K562 (cell line): ENCODE measurements around the gene GPR15LG. TPM values are rescaled to one million over a fixed set of nuclear protein-coding genes. Genes with fewer than 3 reads are reported as not detected.

Source experiments
- ATAC-seq: fragments of 200-7000 bp; cut with Tn5 transposase; 3 replicates; pipeline ENCODE4 v1.9.1; 2020; ENCODE audit warnings: moderate library complexity
- BruUV-seq: library from RNA; stranded (reverse); fragments of 400-500 nt; replicated peaks from 2 replicates; lab custom pipeline; 2021; lab: Mats Ljungman, UMichigan
- CTCF ChIA-PET: fragments of 300-600 bp; formaldehyde crosslinking; extraction: SDS; loops from one replicate; lab custom pipeline; 2021; ENCODE audit warnings: low intra/inter-chr PET ratio; lab: Yijun Ruan, JAX
- POLR2A ChIA-PET: fragments of 300-600, 350-650 bp; sonication (Branson Sonifier 250); formaldehyde crosslinking; extraction: SDS; loops from one replicate; lab custom pipeline; 2021; ENCODE audit warnings: antibody characterized with exemption, inconsistent platforms; lab: Yijun Ruan, JAX
- DNase-seq, 4 experiments: peaks; one replicate each; pipeline versions ENCODE4 v3.0.0 to v3.0.0-alpha.2; 2011 to 2018; ENCODE audit warnings: low spot score in 3 of 4, mixed read lengths in 3 of 4; ENCODE audit errors: extremely low read depth in 1 of 4
- FAIRE-seq: peaks from 2 replicates; lab custom pipeline; 2011; peaks lifted over from hg19 to GRCh38; lab: Jason Lieb, UNC
- H2AFZ ChIP-seq: 2 replicates; pipeline ENCODE4 v1.6.0; 2011; ENCODE audit warnings: low read depth, low read length, control low read depth, inconsistent platforms
- H3K27ac ChIP-seq: fragments of 200-600 bp; 3 replicates; pipeline ENCODE4 v1.8.0; 2011; ENCODE audit warnings: low read depth, mild to moderate bottlenecking, control low read depth, inconsistent platforms, low read length, moderate library complexity, mixed read lengths; ENCODE audit errors: extremely low read depth
- H3K27me3 ChIP-seq, 2 experiments: fragments of 300-600 bp in 1 of 2; 2 replicates in 1 of 2; 3 replicates in 1 of 2; pipeline versions ENCODE4 v1.6.0 to v1.8.0; 2011; ENCODE audit warnings: inconsistent platforms in 2 of 2, low read length in 2 of 2, mild to moderate bottlenecking in 1 of 2, mixed read lengths in 1 of 2, moderate library complexity in 1 of 2; ENCODE audit not compliant: control insufficient read depth in 2 of 2, insufficient read depth in 2 of 2
- H3K36me3 ChIP-seq: fragments of 300-600 bp; 3 replicates; pipeline ENCODE4 v1.8.0; 2011; ENCODE audit warnings: mild to moderate bottlenecking, low read length, inconsistent platforms; ENCODE audit not compliant: control insufficient read depth, insufficient read depth
- H3K4me1 ChIP-seq, 2 experiments: fragments of 200-600 bp in 1 of 2; replicated peaks in 1 of 2; 2 replicates in 1 of 2; 3 replicates in 1 of 2; pipeline versions ENCODE4 v1.5.1 to v1.8.0; 2011; ENCODE audit warnings: inconsistent platforms in 2 of 2, low read length in 2 of 2, mild to moderate bottlenecking in 1 of 2, mixed read lengths in 1 of 2, moderate library complexity in 1 of 2; ENCODE audit not compliant: control insufficient read depth in 2 of 2, insufficient read depth in 2 of 2
- H3K4me2 ChIP-seq: 2 replicates; pipeline ENCODE4 v1.6.1; 2011; ENCODE audit warnings: low read length, control low read depth, inconsistent platforms, mixed read lengths; ENCODE audit not compliant: insufficient read depth
- H3K4me3 ChIP-seq: fragments of 200-600 bp; sonication (generic), shearing (Covaris generic); 2 replicates; pipeline ENCODE4 v1.5.1; 2016; ENCODE audit warnings: control low read depth, inconsistent platforms
- H3K79me2 ChIP-seq: fragments of 200-600 bp; 3 replicates; pipeline ENCODE4 v1.8.0; 2011; ENCODE audit warnings: low read length, inconsistent platforms; ENCODE audit not compliant: control insufficient read depth, insufficient read depth
- H3K9ac ChIP-seq, 2 experiments: 2 replicates each; pipeline versions ENCODE4 v1.6.0 to v1.6.1; 2011; ENCODE audit warnings: low read depth in 2 of 2, low read length in 2 of 2, control low read depth in 1 of 2, inconsistent platforms in 1 of 2, mild to moderate bottlenecking in 1 of 2, mixed read lengths in 1 of 2; ENCODE audit not compliant: insufficient read depth in 1 of 2
- H3K9me1 ChIP-seq: one replicate; pipeline ENCODE4 v1.6.0; 2011; ENCODE audit warnings: inconsistent platforms, mild to moderate bottlenecking, low read length, moderate library complexity; ENCODE audit not compliant: control insufficient read depth, insufficient read depth
- H3K9me3 ChIP-seq: replicated peaks from 2 replicates; pipeline ENCODE4 v1.5.1; 2011; ENCODE audit warnings: low read depth, low read length, inconsistent platforms; ENCODE audit not compliant: control insufficient read depth, insufficient read depth
- H4K20me1 ChIP-seq: replicated peaks from 2 replicates; pipeline ENCODE4 v1.6.1; 2011; ENCODE audit warnings: low read length, inconsistent platforms, mixed read lengths; ENCODE audit not compliant: control insufficient read depth, insufficient read depth
- EP300 ChIP-seq: IDR thresholded peaks from 2 replicates; pipeline ENCODE4 v1.6.1; 2012; ENCODE audit warnings: low read length, improper control_type of control experiment
- HES1 ChIP-seq: fragments of 450-650 bp; IDR thresholded peaks from 2 replicates; pipeline ENCODE4 v1.6.1; 2016; ENCODE audit warnings: low read depth, mild to moderate bottlenecking, moderate library complexity
- HIVEP1 ChIP-seq: fragments of 250-450 bp; sonication (Bioruptor Pico); IDR thresholded peaks from 2 replicates; pipeline ENCODE4 v1.4.0; 2020; ENCODE audit warnings: mild to moderate bottlenecking
- MCM3 ChIP-seq: fragments of 450-650 bp; IDR thresholded peaks from 2 replicates; pipeline ENCODE4 v1.6.1; 2016
- MTA3 ChIP-seq: fragments of 450-650 bp; formaldehyde crosslinking; IDR thresholded peaks from 2 replicates; pipeline ENCODE4 v1.6.1; 2017; ENCODE audit warnings: mild to moderate bottlenecking, borderline replicate concordance
- MYC ChIP-seq, 2 experiments: fragments of 250-450 bp in 1 of 2; sonication (Bioruptor Pico) in 1 of 2; IDR thresholded peaks; 2 replicates each; pipeline versions ENCODE4 v1.5.1 to v1.6.1; 2012 to 2021; ENCODE audit warnings: low read depth in 2 of 2, borderline replicate concordance in 1 of 2, improper control_type of control experiment in 1 of 2, low read length in 1 of 2, mild to moderate bottlenecking in 1 of 2, moderate library complexity in 1 of 2
- MYNN ChIP-seq, 2 experiments: sonication (generic); formaldehyde crosslinking in 1 of 2; IDR thresholded peaks; 2 replicates each; pipeline versions ENCODE4 v1.5.0 to v1.6.1; 2016 to 2020; ENCODE audit warnings: antibody characterized with exemption in 1 of 2, missing genetic modification reagents in 1 of 2
- RFX1 ChIP-seq: fragments of 450-650 bp; IDR thresholded peaks from 2 replicates; pipeline ENCODE4 v1.6.1; 2016; ENCODE audit warnings: mild to moderate bottlenecking, moderate library complexity
- TAF15 ChIP-seq: fragments of 200-400 bp; formaldehyde crosslinking; IDR thresholded peaks from 2 replicates; pipeline ENCODE4 v1.6.1; 2017; ENCODE audit warnings: mild to moderate bottlenecking, low read depth, low read length, moderate library complexity
- ZNF140 ChIP-seq: fragments of 250-450 bp; sonication (Bioruptor Pico); IDR thresholded peaks from 2 replicates; pipeline ENCODE4 v1.8.0; 2021; ENCODE audit warnings: moderate library complexity, mild to moderate bottlenecking, inconsistent platforms
- ZNF23 ChIP-seq: fragments of 250-450 bp; sonication (Bioruptor Pico); IDR thresholded peaks from 2 replicates; pipeline ENCODE4 v1.4.0; 2020; ENCODE audit warnings: mild to moderate bottlenecking
- ZNF395 ChIP-seq: fragments of 200-800 bp; sonication (Bioruptor generic); IDR thresholded peaks from 2 replicates; pipeline ENCODE4 v1.6.1; 2017; ENCODE audit warnings: missing genetic modification characterization, missing compliant biosample characterization
- WGBS: fragments of 100-300 bp; shearing (Covaris generic); methylation state at CpG from one replicate; pipeline ENCODE4 v1.1.6; 2016; ENCODE audit warnings: low coverage, mixed read lengths; ENCODE audit not compliant: insufficient coverage; ENCODE audit errors: missing lambda C conversion rate; 5-methylcytosine and 5-hydroxymethylcytosine counted together
- in situ Hi-C: fragments of 300-500 bp; cut with MboI; formaldehyde crosslinking; loops from 4 replicates; pipeline ENCODE4 v1.15.0; 2018; ENCODE audit warnings: inconsistent platforms, mixed read lengths
- intact Hi-C: fragments of 100-400 bp; cut with micrococcal nuclease; formaldehyde crosslinking; loops from 2 replicates; pipeline ENCODE4 v1.14.2; 2022
- polyA plus RNA-seq, 8 experiments: library from polyadenylated mRNA; depleted of rRNA in 4 of 8; stranded (reverse) in 5 of 8; unstranded in 3 of 8; fragments of >200 nt; fragmentation: Nextera tagmentation in 2 of 8; fragmentation: Illumina TruSeq in 1 of 8; extraction: Ambion mirVana in 2 of 8; extraction: Trizol in 1 of 8; gene quantifications; 2 replicates each; pipeline versions ENCODE4 v1.2.1 to v1.2.3, GENCODE V29; 2011 to 2014; ENCODE audit warnings: inconsistent platforms in 1 of 8, missing spikeins in 1 of 8
- total RNA-seq, 7 experiments: library from RNA; depleted of rRNA in 6 of 7; stranded (reverse); fragments of >200 nt in 6 of 7; fragmentation: Illumina TruSeq in 2 of 7; extraction: Trizol in 2 of 7; gene quantifications; 2 replicates each; pipeline versions ENCODE4 v1.2.1 to v1.2.3, GENCODE V29; 2011 to 2021; ENCODE audit warnings: low replicate concordance in 1 of 7

The GPR15LG gene
- total and polyA plus RNA-seq, 9 of the 15 experiments (the other 6 are each of a cell fraction or from before 2014, with no cell fraction given) = 0.51 TPM; not detected in 8

GRCh38 chr10:84204610-84205009, 31.0 kb downstream of the GPR15LG start:
- Histone ChIP-seq H3K4me2 (no peak overlapping the region), H3K79me2 (no peaks in the 10 kb centered on the region), H3K27ac (no peak overlapping the region), H3K9me3 (no peaks in the 10 kb centered on the region), H3K4me3 (no peak overlapping the region), H2AFZ (no peak overlapping the region), H3K4me1 (peaks cover 13 to 15% of the 10 kb centered on the region in 2 experiments; a peak in 4 of 5 replicates), H3K36me3 (no peaks in the 10 kb centered on the region), H3K9ac (no peak overlapping the region), H4K20me1 (no peaks in the 10 kb centered on the region), H3K9me1 (no peaks in the 10 kb centered on the region), H3K27me3 (peaks cover 9 to 27% of the 10 kb centered on the region in 2 experiments)
- no peak for TF ChIP-seq MYC (IDR thresholded peaks at IDR 0.05; ENCODE audit: low read depth, low read length)
- no peak for TF ChIP-seq MYC (CRISPR knock-in tag; IDR thresholded peaks at IDR 0.05; ENCODE audit: borderline replicate concordance, low read depth)
- no peak for TF ChIP-seq HIVEP1 (CRISPR knock-in tag)
- TF ChIP-seq ZNF395 (CRISPR knock-in tag) = no peak
- TF ChIP-seq TAF15 = no peak
- no peak for TF ChIP-seq MTA3
- TF ChIP-seq ZNF23 = no peak
- TF ChIP-seq MCM3 = no peak
- no peak for TF ChIP-seq ZNF140 (CRISPR knock-in tag)
- TF ChIP-seq EP300 = no peak
- no peak for TF ChIP-seq MYNN (IDR thresholded peaks at IDR 0.05)
- no peak for TF ChIP-seq MYNN (CRISPR knock-in tag; IDR thresholded peaks at IDR 0.05)
- TF ChIP-seq RFX1 = no peak
- TF ChIP-seq HES1 = no peak
- DNase-seq (no peak), FAIRE-seq (no peak), ATAC-seq (no peak)
- WGBS = 2% methylated on average over 4 of the region's 4 CpGs
- ChIA-PET POLR2A (interaction anchor here (0.6 kb wide), 1 partner anchor 44 kb away, joined by 4 read pairs; no protein-coding TSS in a partner anchor), CTCF (interaction anchor here (1.9 to 2.1 kb wide), 2 partner anchors 57 to 78 kb away, joined by 12 to 19 read pairs; no protein-coding TSS in a partner anchor)
- intact Hi-C loops = loop anchor here (1.0 to 2.0 kb wide), 2 partner anchors 56 to 78 kb away; no protein-coding TSS in a partner anchor
- in situ Hi-C loops = no loop called here
- no TSS peak for BruUV-seq
